Activated CD4-positive, CD25-positive, alpha-beta regulatory T cell treated with anti-CD3 and anti-CD28 coated beads, Interleukin-2, amount 50 U/mL, for 24 hours (primary cell): ENCODE results near the gene PDGFRA.

Source experiments
- ATAC-seq, 2 donors: fragments of 150-1000 bp; cut with Tn5 transposase; one replicate each; pipeline ENCODE4 v1.10.0; 2021; ENCODE audit warnings: mild to moderate bottlenecking in 1 of 2, moderate library complexity in 1 of 2

Gene PDGFRA

DNA sequence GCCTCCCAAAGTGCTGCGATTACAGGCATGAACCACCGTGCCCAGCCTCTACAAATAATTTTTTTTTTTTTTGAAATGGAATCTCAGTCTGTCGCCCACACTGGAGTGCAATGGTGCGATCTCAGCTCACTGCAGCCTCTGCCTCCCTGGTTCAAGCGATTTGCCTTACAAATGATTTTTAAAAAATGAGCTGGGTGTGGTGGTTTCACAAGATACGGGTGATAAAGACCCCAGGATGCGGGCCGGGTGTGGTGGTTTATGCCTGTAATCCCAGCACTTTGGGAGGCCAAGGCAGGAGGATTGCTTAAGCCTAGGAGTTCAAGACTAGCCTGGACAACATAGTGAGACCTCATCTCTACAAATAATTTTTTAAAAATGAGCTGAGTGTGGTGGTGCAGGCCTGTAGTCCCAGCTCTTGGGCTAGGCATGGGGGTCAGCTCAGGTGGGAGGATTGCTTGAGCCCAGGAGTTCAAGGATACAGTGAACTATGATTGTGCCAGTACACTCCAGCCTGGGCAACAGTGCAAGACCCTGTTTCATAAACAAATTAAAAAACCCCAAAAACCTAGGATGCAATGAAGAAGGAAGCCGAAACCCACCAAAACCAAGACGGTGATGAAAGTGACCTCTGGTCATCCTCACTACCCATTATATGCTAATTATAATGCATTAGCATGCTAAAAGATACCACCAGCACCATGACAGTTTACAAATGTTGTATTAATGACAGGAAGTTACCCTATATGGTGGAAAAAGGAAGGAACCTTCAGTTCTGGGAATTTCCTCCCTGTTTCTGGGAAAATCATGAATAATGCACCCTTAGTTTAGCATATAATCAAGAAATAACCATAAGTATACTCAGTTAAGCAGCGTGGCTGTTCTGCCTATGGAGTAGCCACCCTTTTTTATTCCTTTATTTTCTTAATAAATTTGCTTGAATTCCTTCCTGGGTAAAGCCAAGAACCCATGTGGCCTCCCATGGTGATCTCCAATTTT, 27.7 kb downstream of the PDGFRA start:
- ATAC-seq, result no peak

DNA sequence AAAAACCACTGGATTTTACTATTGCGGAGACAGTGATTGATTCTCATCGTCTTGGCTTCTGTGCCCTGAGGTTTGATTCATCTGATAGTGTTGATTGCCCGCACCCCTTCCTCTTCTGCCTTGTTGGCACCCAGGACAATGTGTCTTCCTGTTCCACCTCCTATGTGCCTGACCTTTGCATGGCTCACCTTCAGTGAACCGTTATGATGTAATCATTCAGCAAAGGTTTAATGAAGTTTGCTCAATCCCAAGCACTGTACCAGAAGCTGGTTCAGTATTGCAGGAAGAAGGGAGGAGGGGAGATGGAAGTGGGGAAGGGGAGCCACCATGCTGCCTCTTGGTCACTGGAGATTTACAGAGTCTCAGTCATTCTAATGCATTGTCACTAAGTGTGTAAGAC, 36.3 kb downstream of the PDGFRA start:
- no peak for ATAC-seq

DNA sequence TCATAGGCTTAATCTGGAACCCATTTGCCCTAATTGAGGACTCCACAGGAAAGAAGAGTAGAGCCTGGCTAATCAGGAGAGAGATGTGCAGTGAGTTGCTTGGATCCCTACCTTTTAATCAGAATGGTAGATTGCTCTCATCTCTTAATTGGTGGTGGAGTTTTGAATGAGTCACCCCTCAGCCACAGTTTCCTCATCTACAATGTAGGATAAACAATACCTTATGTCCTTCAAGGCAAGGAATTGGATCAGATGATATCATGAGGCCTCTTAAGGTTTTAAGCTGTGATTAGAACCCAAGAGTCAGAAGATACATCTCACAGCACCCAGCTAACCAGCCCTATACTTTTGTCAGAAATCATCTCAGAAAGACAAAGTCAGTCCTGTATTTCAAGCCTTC, 39.1 kb downstream of the PDGFRA start:
- ATAC-seq, result no peak

DNA sequence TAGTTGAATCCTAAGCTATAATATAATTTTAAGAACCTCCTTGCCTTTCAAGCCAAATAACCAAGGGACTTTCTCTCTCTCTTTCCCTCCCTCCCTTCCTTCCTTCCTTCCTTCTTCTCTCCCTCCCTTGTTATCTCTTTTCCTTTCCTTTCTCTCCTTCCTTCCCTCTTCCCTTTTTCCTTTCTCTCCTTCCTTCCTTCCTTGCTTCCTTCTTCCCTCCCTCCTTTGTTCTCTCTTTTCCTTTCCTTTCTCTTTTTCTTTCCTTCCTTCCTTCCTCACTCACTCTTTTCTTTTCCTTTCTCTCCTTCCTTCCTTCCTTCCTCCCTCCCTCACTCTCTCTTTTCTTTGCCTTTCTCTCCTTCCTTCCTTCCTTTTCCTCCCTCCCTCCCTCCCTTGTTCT, 42.4 kb downstream of the PDGFRA start:
- ATAC-seq, result no peak

DNA sequence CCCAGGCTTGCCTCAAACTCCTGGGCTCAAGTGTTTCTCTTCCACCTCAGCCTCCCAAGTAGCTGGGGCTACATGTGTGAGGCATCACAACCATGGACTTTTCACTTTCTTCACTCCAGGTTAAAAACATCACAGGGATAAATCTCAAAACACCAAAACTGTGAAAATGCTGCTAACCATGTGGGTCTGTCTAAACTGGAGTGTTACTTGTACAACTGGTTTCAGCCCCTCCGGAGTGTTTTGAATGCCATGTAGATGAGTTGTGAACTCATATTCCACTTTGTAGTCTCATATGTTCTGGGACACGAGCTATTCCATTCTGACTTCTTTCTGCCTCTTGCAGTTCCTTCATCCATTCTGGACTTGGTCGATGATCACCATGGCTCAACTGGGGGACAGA, 43.0 kb downstream of the PDGFRA start:
- ATAC-seq, result no peak

DNA sequence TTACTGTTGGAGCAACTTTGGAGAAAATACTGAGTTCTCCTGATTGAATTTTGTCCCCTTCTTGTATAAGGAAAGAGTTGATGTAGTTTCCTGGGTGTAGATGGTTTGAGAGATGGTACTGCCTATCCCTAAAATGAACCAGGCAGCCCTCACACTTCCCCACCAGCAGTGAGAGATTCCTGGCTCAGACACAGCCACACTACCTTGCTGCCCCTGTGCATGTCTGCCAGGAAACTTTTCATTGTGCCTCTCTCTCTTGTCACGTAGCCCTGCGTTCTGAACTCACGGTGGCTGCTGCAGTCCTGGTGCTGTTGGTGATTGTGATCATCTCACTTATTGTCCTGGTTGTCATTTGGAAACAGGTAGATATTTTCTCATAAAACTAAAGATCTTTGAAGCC, 45.2 kb downstream of the PDGFRA start:
- ATAC-seq, result no peak

DNA sequence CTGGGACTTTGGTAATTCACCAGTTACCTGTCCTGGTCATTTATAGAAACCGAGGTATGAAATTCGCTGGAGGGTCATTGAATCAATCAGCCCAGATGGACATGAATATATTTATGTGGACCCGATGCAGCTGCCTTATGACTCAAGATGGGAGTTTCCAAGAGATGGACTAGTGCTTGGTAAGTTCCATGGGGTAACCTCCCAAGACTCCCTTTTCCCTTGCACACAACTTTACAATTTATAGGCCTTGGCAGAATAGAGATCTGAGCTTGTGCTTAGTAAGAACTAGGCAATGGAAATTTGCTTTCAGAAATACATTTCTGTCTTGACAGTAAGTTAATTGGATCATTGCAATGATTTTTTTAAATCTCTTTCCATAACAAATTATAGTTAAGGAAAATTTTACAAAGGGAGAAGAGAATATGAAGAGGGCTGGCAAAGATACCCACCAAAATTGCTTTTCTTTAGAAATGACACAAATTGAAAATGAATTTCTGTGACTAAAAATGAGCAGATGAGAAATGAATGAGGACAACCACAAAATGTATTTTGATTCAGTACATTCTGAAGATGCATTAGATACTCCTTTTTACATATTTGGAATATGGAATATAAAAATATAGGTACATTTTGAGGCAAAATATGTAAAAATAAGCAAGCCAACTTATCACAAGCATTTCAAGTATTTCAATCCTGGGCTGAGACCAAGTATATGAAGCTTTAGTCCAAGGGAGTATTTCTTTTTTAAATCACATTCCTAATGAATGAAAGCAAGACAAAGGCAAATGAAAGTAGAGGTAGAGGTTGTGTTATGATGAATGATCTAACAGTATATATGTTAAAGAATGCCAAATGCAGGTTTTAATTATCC, 45.9 kb downstream of the PDGFRA start:
- ATAC-seq, result no peak

DNA sequence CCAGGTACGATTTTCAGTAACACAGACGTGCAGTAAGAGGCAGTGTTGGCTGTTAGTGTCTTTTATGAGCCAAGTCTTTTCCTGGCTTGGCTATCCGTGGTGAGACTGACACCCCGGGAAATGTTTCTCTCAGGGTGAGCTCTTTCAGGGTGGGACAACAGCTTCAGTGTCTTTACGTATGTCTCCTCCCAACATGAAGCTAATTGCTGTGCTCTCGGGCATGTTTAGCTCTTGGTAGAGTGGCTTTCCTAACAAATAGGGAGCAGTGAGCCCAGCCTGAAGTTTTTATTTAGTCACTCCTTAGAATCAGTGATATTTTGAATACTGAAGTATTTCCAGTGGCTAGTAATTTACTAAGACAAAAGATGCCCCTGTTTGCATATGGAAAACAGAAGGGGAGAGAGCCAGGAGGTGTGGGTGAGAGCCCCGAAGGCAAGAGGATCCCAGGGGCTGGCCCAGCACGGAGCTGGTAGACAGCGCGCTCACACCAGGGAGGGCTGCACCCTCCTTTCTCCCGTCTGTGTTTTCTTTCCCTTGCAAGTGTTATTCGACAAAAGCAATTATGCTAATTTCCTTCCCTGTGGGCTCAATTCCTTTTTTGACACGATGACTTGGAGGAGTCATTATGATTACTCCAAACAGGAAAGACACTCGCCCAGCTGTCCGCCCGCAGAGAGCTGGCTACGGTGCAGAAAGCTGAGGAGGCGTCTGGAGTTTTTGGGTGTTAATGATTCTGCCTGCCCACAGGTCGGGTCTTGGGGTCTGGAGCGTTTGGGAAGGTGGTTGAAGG, 47.7 kb downstream of the PDGFRA start:
- ATAC-seq, result no peak

DNA sequence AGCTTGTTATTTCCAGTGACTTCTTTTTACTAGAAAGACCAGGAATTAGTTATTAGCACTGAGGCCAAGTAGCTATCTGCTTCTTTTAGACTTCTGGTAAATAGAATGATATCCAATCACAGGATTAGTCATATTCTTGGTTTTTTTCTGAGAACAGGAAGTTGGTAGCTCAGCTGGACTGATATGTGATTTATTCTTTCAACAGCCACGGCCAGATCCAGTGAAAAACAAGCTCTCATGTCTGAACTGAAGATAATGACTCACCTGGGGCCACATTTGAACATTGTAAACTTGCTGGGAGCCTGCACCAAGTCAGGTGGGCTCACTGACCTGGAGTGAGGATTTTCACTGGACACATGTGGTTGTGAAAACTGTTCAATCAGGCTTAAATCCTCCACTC, 48.6 kb downstream of the PDGFRA start:
- peak in 1 of 2 donors; percentile 38 for ATAC-seq

DNA sequence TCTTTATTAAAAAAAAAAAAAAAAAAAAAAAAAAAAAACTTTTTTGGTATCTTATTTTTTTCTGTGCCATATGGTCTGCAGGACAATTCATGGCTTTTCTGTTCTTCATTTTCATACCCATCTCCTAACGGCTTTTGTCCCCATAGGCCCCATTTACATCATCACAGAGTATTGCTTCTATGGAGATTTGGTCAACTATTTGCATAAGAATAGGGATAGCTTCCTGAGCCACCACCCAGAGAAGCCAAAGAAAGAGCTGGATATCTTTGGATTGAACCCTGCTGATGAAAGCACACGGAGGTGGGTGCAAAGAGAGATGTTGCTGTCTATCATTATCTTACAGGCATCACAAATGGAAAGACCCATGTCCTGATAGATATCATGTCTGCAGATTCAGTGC, 49.1 kb downstream of the PDGFRA start:
- ATAC-seq, result no peak

DNA sequence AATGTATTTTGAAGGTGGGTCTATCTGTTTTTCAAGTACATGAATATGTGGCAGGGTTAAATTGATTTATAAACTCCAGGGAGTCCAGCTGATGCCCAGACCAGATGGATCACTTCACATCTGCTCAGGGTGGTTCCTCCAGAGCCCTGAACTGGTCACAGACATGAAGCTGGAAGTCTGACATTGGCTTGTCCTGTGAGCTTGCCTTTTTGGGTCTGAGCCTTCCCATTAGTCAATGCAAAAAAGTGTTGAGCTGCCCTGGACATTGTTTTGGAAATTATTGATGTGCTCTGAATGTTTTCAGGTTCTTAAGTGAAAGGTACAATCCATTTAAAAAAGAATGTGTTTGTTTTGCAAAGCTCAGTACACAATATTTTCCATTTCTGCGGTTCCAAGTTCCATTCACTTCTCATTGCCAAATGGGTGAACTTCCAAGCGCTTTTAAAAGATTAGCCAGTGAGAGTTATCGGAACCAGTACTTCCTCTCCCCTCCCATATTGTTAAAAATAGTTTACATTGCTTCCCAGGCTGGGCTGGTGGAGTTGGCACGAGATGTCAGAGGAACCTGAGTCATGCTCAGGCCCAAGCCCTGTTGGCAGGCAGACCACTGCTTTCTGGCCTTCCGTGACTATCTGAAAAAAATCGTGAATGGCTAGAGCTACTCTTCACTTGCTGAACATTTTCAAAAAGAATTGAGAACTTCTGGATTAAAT, 52.1 kb downstream of the PDGFRA start:
- ATAC-seq, result no peak

DNA sequence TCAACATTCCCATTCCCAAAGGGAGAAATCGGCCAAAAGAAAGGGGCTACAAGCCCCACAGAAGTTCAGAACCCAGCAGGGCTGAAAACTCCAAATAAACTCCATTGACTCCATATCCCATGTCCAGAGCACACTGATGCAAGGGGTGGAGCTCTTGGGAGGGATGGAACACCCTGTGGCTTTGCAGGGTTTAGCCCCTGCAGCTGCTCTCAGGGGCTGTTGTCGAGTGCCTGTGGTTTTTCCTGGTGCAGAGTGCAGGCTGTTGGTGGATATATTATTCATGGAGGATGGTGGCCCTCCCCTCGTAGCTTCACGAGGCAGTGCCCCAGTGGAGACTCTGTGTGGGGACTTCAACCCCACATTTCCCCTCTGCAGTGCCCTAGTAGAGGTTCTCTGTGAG, 53.7 kb downstream of the PDGFRA start:
- ATAC-seq, result no peak

DNA sequence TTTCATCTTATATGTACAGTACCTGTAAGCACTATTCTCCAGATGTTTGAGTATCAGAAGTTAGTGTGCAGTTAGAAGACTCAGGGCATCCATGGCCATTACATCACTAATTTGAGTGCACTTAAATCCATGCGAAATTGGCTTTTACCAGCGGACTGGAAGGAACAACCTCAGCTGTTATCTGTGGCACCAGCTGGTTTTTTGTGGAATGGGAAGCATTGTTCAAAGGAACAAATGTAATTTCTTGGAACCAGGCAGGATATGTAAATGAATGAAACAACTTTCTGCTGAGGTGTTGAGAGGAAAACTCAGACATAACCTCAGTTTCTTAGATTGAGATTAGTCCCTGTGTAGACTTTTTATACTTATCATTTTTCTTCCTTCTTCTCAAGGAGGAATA, 60.2 kb downstream of the PDGFRA start:
- no peak for ATAC-seq

DNA sequence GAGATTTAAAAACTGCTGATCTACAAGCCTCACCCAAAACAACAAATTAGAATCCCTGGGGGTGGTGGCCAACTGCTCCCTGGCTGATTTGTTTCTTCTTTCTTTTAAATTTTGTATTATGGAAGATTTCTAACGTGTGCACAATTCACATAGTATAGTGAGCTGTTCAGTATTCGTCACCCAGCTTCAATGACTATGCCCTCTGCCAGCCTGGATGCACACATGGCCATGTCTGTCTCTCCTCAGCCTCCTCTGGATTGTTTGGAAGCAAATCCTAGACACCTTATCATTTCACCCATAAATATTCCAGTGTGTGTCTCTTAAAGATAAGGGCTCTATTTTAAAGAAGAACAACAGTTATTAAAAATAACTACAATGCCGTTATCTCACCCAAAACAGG, 61.9 kb downstream of the PDGFRA start:
- no peak for ATAC-seq

DNA sequence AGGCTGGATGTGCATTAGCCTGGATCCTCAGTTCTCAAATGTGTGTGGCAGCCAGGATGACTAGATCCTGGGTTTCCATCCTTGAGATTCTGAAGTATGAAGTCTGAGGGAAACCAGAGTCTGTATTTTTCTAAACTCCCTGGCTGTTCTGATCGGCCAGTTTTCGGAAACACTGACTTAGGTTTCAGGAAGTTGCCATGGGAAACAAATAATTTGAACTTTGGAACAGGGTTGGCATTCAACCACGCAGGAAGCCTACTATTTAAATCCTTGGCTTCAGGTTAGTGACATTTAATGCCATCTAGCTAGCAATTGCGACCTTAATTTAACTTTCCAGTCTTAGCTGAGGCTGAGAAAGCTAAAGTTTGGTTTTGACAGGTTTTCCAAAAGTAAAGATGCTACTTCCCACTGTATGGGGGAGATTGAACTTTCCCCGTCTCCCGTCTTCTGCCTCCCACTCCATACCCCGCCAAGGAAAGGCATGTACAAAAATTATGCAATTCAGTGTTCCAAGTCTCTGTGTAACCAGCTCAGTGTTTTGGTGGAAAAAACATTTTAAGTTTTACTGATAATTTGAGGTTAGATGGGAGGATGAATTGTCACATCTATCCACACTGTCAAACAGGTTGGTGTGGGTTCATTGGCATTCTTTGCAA, 67.6 kb downstream of the PDGFRA start:
- ATAC-seq, result no peak

DNA sequence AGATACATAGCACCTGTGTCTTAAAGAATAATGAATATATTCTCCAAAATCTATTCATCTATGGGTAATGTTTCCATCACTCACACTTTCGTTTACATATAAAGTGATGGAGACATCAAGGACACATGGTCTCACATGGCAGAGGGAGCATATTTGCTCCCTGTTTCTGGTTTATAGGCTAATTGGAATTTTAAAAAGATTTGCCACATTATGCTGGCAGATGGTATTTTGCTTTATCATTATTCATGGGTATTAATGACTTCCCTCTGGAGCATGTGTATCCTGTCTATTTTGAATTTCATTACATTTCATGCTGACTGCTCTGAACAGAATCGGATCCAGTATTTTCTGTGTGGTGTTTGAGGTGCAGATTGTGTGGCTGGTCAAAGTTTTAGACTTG, 79.0 kb downstream of the PDGFRA start:
- no peak for ATAC-seq

DNA sequence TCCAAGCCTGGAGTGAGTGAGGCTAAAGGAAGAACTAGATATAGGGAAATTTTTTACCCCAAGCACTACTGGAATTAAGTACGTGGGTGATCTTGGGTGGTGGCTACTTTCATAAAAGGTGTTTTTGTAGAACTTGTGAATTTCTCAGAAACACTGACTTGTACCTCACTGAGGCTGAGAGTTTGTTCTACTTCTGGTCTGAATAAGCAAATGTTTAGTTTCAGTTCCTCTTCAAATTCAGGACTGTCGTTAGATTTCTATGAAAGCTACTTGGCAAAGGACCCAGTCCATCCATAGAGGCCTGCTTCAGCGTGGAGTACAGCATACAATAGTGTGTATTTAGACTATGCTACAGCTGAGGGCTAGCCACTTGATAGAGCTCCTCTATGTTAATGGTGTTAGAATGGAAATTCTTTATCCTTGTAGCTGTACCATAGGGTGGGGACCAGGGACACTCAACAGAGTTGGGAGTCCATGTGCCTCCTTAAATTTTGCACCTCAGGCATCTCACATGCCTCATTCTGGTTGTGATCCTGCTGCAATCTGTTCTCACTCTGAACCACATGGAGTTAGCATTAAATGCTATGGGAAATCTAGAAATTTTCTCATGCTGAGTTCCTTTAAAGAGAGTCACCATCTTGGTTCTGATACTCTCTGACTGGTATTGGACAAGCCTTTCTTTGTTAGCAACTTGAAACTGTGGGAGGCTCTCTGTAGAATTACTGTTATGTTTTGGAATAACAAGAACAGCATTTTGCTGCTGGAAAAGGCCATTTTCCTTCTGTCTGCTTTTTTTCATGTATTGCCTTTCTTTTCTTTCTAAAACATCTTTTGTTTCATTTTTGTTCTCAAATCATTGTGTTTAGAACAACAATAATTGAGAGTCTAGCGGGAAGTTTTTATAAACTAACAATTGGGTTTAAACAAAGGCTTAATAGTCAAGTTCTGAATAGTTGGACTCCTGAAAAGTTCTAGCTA, 86.8 kb downstream of the PDGFRA start:
- ATAC-seq, result peak; percentile 20 to 25

DNA sequence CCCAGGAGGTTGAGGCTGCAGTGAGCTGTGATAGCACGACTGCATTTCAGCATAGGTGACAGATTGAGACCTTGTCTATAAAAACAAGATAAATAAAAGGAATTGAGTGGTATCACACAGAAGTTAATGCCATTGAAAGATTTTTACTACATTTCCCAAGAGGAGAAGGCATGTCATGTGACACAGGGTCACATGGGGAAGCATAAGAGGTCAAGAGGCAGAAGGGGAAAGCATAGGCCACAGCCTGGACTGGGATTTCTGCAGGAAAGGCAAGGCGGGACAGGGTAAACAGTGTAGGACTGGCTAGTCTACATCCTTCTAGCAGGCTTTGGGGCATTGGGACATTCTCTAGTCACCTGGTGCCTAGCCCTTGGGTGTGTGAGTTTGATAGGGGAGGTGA, 88.6 kb downstream of the PDGFRA start:
- ATAC-seq, result no peak

DNA sequence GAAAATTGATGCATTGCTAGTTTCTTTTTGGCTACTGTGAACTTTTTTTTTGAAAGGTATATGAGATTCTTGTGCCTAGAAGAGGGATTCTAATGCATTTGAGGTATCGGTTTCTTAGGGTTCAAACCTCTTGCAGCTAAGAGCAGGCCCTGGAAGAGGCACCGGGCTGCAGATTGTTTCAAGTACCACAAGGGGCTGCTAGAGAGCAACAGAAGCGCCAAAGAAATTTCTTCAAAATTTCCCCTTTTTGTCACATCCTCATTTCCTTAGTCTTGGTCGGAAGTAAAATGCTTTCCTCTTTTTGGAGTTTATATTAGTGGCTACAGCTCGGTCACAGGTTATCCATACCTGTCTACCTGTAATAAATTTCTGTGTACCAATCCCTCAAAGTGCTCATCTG, 89.8 kb downstream of the PDGFRA start:
- no peak for ATAC-seq
